Lower leg skin (tissue), 3 donors: ENCODE data around the gene SYNPO2.

Experiments
- CTCF ChIP-seq, 3 donors: fragments of 450-650 bp; IDR thresholded peaks; one replicate each; pipeline ENCODE4 v1.5.1; 2016; ENCODE audit warnings: antibody characterized with exemption in 3 of 3, mild to moderate bottlenecking in 3 of 3, moderate library complexity in 2 of 3
- POLR2A ChIP-seq, 2 donors: fragments of 450-650 bp; IDR thresholded peaks; one replicate each; pipeline ENCODE4 v1.6.1; 2016 to 2017; ENCODE audit warnings: antibody characterized with exemption in 2 of 2, mild to moderate bottlenecking in 1 of 2, moderate library complexity in 1 of 2

GRCh38 chr4:118997601-118998000 is 108.9 kb downstream of the SYNPO2 start:
- TF ChIP-seq CTCF (IDR thresholded peaks at IDR 0.05) (no peak), POLR2A (IDR thresholded peaks at IDR 0.05) (no peak)
